D341Med (cell line): ENCODE data around the gene ELK4.

Experiments used
- DNase-seq: peaks from one replicate; pipeline ENCODE4 v3.0.0; 2012; ENCODE audit warnings: low spot score

Gene ELK4

DNA sequence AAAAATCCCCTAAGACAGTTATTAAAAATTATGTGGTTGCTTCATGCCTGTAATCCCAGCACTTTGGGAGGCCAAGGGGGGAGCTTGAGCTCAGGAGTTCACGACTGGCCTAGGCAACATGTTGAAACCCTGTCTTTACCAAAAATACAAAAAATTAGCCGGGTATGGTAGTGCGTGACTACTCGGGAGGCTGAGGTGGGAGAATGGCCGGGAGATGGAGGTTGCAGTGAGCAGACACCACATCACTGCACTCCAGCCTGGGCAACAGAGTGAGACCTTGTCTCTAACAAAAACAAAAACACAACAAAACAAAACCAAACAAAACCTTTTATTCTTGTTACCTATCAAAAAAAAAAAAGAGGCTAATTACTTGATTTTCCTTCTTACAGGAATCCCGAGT is 2.1 kb downstream of the ELK4 start:
- no peak for DNase-seq

DNA sequence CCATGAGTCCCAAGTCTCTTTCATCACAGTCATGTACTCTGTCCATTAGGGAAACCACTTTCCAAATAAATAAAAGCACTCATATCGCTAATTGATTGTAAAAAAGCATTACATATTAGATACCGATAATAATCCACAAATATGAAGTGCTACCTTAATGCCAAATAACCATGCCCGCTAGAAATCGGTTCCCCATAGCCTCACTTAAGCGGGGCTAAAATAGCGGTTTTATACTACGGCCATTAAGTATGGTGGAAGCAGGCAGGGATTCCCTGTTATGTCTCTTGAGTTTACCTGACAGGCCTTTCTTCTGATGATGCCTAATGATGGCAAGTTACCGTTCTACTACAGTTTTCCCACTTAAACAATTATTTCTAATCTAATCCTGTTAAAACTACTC is 3.9 kb downstream of the ELK4 start:
- DNase-seq: no peak

DNA sequence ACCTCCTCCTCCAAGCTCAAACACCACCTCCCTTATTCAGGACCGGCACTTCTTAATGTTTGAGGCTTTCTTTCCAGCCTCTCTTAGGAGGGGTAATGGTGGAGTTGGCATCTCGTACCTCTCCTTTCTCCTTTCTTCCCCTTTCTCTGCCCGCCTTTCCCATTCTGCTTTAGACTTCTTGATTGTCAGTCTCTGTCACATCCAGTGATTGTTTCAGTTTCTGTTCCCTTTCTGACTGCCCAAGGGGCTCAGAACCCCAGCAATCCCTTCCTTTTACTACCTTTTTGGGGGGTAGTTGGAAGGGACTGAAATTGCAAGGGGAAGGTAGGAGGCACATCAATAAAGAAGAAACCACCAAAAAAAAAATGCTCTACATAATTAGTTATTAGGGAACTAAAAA is 5.6 kb downstream of the ELK4 start:
- DNase-seq: no peak

DNA sequence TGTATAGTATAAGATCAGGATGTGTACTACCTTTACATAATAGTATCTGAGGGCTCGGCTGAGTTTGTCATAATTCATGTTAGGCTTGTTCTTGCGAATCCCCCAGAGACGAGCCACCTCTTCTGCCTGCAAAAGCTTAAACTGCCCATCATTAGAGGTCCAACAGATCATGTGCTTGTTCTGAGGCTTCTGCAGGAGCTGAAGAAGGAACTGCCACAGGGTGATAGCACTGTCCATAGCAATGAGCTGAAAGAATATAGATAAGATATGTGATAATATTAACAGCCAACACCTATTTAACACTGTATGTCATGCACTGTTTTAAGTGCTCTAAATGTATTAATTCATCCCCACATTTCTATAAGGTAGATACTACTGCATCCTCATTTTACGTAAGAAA is 8.2 kb downstream of the ELK4 start:
- no peak for DNase-seq

DNA sequence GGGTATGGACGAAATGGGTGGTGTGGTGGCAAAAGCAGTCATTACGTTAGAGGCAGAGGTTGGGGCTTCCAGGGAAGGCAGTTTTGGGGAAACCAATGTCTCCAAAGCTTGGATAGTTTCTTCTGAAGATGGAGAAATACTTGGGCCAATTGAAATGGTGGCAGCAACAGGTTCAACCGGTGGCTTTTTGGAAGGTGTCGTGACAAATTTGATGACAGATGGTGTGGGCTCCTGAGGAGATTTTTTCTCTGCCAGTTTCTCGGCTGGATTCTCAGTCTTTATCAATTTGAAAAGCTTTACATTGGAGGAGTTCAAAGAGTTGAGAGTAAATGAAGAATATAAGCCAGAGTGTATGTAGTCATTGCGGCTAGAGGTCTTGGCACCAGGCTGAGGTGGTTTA is 11.5 kb downstream of the ELK4 start:
- no peak for DNase-seq

DNA sequence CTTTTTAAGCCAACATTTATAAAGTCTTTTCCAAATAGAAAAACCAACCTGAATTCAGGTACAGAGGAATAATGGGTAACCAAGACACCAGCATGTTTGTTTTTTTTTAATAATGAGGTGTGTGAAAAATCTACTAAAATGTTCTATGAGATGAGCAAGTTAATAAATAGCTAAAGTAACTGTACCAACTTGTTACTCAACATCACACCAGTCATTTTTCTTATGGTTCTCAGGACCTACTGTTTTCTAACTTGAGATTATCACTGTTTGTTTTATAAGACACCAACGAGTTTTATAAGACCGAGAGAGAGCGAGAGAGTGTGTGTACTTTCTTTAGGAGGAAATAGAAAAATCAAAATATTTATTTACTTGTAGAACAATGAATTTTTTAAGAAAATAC is 12.4 kb downstream of the ELK4 start:
- DNase-seq: no peak

DNA sequence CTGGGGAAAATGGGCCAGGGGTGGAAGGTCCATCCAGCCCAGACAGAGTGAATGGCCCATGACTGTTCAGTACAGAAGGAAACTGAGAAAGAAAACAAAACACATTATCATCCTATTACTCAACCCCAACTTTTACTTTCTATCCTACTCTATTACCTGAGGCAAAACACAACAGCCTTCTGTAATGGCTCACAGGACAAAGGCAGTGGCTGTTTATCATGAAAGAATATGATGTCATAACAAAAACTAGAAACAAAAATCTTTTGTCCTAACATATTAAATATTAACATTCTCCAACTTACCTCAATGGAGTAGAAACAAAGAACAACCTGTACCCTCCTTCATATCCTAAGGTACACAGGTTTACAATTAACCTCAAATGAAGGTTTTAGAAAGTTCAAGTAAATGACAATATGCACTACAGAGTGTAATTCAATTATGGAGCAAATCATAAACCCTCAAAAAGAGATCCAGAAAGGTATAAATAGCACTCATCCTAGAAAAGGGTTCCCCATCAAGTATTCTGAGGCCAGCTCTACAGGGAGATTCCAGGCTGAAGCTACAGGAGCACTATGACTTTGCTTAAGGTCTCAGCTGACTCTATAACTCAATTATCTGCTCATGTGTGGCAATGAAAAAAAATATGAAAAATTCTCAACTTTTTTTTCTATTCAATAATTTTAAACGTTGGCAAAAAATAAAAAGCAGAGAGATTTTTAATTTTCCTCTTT is 15.1 kb downstream of the ELK4 start:
- no peak for DNase-seq

DNA sequence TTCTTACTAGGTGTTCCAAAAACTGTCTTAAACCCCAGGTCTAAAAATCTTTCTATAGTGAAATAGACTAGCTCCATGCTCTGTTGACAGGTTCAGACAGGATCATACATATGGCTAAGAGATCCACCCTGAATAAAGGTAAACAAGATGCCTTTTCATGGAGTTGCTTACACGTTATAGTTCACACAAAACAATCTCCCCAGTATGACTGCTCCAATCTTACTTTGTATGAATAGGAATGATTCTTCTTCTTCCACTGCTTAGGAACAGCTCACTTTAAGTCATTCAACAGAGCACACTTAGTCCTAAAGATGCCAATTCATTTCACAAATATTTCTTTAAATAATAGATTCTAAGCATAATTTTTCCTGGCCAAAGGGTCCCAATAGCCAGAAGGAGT is 16.0 kb downstream of the ELK4 start:
- DNase-seq: no peak

DNA sequence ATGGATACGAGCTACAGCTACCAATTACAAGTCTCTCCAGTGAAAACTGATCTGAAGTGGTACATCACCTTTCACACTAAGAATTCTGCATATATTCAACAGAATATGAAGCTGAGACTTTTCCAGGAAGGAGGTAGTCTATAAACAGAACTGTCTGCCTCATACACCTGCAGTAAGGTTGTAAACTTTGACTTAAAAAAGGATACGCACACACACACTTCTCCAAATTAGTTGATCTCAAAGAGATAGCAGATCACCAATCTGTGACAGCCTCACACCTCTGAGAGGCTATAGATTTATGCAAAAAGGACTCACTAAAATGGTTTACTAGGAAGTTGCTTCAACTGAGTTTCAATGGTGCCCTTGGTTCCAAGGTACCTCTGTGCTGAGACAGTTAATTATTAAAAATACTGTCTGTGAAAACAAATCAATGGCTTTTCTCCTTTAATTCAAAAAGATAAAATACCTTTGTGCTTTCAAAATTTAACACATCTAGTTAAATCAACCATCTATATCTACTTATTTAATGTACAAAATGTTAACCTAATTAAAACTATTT is 17.9 kb downstream of the ELK4 start:
- DNase-seq: no peak

DNA sequence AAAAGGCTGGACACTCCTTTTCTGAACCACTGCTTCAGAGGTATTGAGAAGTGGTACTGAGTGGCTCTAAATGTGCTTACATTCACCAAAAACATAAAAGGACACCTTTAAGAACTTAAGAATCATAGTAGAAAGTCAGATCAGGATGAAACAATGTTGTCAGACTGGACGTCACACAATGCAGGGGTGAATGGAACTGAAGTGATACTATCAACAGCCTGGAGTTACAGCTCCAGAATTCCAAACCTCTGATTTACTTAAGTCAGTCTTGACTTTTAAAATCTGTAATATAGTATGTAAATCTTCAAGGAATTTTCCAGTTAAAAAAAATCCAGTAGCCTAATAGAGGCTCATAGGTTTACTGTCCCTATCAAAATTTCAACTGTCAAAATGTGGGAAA is 19.3 kb downstream of the ELK4 start:
- DNase-seq: no peak

DNA sequence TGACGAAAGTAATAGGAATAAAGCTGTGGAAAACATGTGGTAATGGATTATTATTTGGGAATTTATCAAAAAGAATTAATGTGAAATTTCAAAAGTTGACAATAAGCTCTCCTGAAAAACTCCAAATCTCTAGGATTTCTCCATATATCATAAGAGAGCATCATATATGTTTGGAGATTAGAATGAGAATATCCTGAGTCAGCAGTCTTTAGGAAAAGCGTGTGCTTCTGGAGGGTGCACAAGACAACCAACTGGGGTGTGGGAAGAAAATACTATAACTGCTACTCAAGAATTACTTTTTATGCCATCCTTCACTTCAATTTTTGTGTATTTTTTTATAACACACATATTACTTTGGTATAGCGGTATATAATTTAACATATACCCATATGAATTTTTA is 19.7 kb downstream of the ELK4 start:
- DNase-seq: no peak

DNA sequence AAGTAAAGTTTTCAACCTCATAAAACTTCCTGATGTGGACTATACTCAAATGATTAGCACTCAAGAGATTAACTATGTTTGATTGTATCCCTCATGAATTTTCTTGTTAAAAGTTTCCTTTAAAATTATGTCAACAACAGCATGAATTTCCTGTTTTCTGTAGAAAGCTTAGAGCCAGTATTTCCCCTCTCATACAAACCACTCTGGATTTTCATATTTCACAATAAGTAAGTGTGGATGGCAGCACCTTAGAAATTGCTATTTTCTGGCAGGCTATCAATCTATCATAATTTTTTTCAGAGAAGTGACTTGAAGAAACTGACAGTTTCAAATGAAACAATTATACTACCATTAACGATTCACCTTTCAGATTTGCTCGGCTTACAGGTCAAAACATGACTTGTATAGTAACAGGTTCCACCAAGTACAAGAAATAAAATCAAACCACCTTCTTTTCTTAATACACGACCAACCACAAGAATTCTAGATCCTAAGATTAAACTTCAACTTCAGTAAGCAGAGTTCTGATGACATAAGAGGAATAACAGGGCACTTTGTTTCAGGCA is 20.8 kb downstream of the ELK4 start:
- no peak for DNase-seq

DNA sequence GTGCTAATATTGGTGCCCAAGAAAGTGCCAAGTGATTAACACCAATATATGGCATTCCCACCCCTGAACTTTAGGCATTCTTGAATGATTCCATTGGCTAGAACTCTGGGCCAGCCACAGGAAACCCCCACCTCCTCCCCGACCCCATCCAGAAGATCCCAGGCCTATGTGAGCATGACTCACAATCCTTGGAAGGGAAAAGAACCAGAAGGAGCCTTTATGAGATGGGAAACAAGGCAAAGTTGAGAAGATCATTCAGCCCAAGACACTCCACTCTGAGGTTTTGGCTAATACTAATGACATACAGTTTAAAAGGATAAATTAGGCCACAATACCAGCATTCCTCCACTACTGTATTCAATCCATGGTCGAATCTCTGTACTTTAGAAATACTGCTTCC is 21.8 kb downstream of the ELK4 start:
- no peak for DNase-seq

DNA sequence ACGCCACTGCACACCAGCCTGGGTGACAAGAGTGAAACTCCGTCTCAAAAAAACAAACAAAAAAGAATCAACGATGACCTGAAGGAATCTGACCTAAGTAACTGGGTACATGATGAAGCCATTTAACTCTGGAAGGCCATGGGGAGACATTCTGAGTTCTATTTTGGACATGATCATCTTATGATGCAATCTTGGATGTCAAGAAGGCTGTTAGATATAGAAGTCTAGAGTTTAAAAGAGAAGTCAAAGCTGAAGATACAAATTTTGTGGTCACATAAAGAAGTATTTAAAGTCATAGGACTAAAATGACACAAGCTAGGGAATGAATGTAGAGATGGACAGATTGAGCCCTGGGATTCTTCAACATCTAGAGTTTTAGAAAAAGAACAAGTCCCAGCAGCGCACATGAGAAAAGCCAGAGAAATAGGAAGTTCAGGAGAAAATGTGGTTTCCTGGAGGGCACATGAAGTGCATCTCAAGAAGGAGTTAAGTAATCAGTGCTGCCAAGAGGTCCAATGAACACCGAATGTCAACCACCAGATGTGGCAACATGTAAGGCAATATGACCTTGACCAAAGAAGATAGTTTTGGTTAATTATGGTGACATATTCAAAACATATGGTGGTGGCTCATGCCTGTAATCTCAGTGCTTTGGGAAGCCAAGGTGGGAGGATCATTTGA is 26.8 kb downstream of the ELK4 start:
- DNase-seq: no peak

DNA sequence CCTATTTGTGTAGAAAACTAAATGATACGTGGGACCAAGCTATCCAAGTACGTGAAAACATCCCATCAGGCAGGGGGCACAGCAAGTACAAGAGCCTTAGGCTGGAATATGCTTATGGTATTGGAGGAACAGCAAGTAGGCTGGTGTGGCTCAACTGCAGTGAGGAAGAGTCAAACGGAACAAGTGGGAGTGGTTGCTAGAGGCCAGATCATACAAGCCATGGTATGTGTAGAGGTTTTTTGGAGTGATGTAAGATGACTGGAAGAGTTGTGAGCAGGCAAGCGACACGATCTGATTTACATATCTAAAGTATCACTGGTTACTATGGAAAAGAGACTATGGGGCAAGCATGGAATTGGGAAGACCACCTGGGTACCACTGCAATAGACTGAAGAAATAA is 27.8 kb downstream of the ELK4 start:
- no peak for DNase-seq

DNA sequence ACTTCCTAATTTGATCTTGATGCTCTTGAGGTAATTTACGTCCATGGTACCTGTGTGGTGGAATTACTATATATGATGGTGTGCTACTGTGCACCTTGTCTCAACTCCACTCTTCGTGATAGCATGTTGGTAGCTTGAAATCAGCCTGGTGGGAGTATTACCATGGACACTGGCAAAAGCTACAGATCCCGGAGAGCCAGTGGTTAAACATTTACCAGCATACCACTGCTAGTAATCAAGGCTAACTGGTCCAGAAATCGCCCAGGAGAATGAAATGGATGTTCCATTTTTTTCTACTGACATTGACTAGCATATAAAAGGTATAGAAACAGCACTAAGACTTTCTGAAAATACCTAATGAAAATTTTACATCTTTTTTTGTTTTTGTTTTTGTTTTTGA is 30.6 kb downstream of the ELK4 start:
- no peak for DNase-seq

DNA sequence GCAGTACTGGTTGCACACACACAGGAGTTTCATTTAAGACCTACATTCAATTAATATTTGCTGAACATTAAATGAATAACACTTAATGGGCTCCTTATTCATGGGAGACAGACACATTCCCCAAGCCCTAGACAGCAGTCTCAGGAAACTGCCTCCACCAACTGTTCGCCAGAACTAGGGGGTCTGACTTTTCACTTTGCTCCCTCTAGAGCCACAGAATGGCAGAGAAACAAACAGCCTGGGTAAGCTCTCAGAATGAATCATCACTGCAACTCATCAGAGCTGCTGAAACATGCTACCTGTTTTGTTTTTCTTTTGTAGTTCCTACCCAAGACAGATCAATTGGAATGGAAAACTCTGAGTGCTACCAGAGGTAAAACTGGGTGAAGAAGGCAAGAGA is 31.7 kb downstream of the ELK4 start:
- no peak for DNase-seq

DNA sequence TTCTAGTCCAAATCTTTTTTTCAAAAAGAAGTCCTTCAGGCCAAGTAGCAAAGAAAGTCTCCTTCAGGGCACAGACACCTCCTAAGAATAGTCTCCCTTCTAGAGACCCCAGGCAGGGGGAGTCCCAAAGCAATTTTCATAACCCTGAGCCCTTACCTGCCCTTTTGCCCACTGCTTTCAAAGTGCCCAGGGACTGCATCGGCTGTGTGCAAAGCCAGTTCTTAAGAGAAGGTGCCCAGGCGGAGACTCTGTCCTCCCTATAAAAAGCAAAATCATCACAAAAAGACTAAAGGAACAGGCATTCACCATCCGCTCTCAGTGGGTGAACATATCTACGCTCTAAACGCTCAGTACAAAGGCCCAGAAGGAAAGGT is 32.2 kb downstream of the ELK4 start:
- DNase-seq: no peak

DNA sequence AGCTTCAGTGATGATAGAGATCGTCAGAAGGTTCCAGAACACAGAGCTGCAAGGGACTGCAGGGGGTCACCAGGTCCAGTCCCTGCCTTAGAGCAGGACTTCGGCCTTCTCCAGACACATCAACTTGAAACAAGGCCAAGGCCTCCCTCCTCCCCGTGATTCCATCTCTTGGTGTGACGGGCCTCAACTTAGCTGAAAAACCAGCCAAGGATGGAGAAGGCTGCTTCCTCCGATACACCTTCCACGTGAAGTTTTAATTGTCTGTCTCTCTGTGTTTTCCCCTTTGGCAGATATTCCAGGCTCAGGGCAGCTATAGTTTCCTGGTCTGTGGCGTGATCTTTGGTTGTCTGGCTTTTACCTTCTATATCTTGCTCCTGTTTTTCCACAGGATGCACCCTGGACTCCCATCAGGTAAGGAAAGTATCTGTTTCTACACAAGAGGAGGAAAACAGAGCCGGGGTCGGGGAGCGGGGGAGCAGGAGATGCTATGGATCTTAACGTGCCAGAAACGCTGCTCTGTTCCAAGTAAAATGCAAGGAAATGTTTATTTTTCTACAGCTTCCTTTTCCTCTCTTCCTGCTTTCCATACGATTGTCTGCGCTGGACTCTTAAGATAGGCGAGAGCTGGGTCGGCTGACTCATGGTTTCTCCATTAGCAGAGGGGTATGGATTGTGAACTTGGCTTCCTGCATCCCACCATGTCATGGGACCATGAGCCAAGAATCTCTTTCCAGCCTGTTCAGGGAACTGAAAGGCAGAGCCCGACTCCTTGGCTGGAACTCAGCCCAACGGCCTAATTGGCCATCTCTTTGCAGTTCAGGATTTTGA is 32.8 kb downstream of the ELK4 start:
- DNase-seq: no peak

DNA sequence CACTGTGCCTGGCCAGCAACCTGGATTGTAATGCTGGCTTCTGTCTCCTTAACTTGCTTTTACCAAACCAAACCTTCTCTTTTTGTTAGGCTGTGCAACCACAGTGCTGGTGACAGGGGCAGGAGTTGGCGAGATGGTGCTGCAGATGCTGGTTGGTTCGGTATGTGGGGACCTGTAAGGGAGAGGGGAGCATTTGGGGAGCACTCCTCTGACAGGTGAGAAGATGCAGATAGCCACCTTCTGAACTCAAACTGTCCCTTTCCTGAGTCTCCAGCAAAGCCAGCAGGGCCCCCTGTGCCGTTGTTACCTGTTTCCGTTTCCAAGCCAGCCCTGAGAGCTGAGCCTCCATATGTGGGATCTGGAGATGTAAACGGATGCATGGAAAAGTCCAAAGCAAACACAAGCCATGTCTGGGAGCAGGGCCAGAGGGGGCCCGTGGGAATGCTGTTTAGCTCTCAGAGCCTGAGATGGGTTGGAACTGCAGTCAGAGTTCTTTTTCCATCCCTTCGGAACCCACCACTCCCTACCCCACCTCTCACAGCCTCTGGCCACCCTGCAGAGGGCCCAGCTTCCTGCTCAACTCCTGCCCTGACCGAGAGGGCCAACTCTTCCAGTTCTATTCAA is 34.0 kb downstream of the ELK4 start:
- no peak for DNase-seq

DNA sequence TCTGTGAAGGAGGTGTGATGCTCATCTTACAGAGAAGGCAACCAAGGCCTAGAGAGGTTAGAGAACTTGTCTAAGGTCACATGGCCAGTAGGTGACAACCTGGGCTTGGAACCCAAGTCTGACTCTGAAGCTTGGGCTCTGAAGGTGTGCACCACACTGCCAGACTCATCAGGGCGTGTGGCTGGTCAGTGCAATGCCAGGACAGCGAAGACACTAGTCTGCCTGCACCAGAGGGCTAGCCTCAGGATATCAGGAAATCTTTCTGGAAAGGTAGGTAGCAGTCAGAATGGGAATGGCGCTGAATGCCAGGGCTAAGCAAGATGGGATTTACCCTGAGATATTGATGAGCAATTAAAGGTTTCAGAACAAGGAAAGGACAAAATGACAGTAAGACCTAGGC is 34.9 kb downstream of the ELK4 start:
- DNase-seq: no peak

DNA sequence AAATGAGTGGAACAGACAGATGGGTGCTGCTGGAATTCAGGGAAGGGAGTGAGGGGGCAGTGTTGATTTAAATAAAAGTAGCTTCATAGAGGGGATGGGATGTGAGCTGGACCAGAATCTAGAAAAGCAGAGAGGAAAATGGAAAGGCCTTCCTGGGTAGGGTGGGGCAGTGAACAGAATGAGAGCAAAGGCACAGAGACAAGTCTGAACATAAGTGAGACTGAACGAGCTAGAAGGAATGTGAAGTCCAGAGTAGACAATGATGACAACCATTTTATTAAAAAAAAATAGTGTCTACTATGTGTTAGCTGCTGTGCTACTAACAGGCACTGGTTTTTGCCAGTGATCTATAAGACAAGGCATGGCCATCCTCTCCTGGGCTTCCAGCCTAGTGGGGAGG is 36.0 kb downstream of the ELK4 start:
- no peak for DNase-seq
